GM23338 (cell line): ENCODE data around the gene QRICH2. TPM values are rescaled to one million over a fixed set of nuclear protein-coding genes. Genes with fewer than 3 reads are reported as not detected.

Experiments
- ATAC-seq: fragments of 200-7000 bp; cut with Tn5 transposase; 3 replicates; pipeline ENCODE4 v1.9.1; 2020
- DNase-seq: peaks from one replicate; pipeline ENCODE4 v3.0.0-alpha.2; 2015; ENCODE audit warnings: low spot score
- H2AFZ ChIP-seq: fragments of 200-600 bp; sonication (generic); 2 replicates; pipeline ENCODE4 v1.8.0; 2016; ENCODE audit warnings: antibody characterized with exemption, mild to moderate bottlenecking, moderate library complexity
- H3F3A ChIP-seq: fragments of 200-600 bp; sonication (generic); replicated peaks from 2 replicates; pipeline ENCODE4 v1.8.0; 2017; ENCODE audit warnings: antibody characterized with exemption, mixed run types, low read depth
- H3K27ac ChIP-seq: fragments of 200-600 bp; sonication (generic); 2 replicates; pipeline ENCODE4 v1.6.1; 2016; ENCODE audit warnings: low read depth
- H3K27me3 ChIP-seq: fragments of 200-600 bp; sonication (generic); 2 replicates; pipeline ENCODE4 v1.8.0; 2016; ENCODE audit warnings: mild to moderate bottlenecking, mixed run types, moderate library complexity; ENCODE audit not compliant: insufficient read depth
- H3K36me3 ChIP-seq: fragments of 200-600 bp; sonication (generic); 2 replicates; pipeline ENCODE4 v1.8.0; 2016; ENCODE audit warnings: mild to moderate bottlenecking; ENCODE audit not compliant: insufficient read depth
- H3K4me1 ChIP-seq: fragments of 200-600 bp; sonication (generic); 2 replicates; pipeline ENCODE4 v1.8.0; 2016; ENCODE audit warnings: mild to moderate bottlenecking, moderate library complexity; ENCODE audit not compliant: insufficient read depth
- H3K4me2 ChIP-seq: fragments of 200-600 bp; sonication (generic); 2 replicates; pipeline ENCODE4 v1.7.1; 2017; ENCODE audit warnings: mixed run types
- H3K4me3 ChIP-seq: fragments of 200-600 bp; sonication (generic); 2 replicates; pipeline ENCODE4 v1.6.1; 2016; ENCODE audit warnings: mixed run types
- H3K79me2 ChIP-seq: fragments of 200-600 bp; sonication (generic); replicated peaks from 2 replicates; pipeline ENCODE4 v1.8.0; 2017; ENCODE audit warnings: mild to moderate bottlenecking; ENCODE audit not compliant: insufficient read depth
- H3K9me2 ChIP-seq: fragments of 200-600 bp; sonication (generic); 2 replicates; pipeline ENCODE4 v1.8.0; 2017; ENCODE audit not compliant: insufficient read depth
- H4K20me1 ChIP-seq: fragments of 200-600 bp; sonication (generic); replicated peaks from 2 replicates; pipeline ENCODE4 v1.8.0; 2017; ENCODE audit warnings: mild to moderate bottlenecking; ENCODE audit not compliant: insufficient read depth
- H3K27ac Mint-ChIP-seq: 2 replicates; pipeline ENCODE4 v1.8.0; 2020; ENCODE audit warnings: inconsistent platforms, mild to moderate bottlenecking, moderate library complexity, mixed read lengths
- H3K27me3 Mint-ChIP-seq: 3 replicates; pipeline ENCODE4 v1.8.0; 2022; ENCODE audit warnings: low read depth, mild to moderate bottlenecking, moderate library complexity, mixed read lengths, inconsistent platforms; ENCODE audit not compliant: insufficient read depth, poor library complexity
- H3K36me3 Mint-ChIP-seq: 3 replicates; pipeline ENCODE4 v1.8.0; 2021; ENCODE audit warnings: low read depth, mild to moderate bottlenecking, inconsistent platforms, moderate library complexity, mixed read lengths
- H3K4me1 Mint-ChIP-seq: 3 replicates; pipeline ENCODE4 v1.8.0; 2020; ENCODE audit warnings: mild to moderate bottlenecking, inconsistent platforms, mixed read lengths
- H3K4me3 Mint-ChIP-seq: 3 replicates; pipeline ENCODE4 v1.8.0; 2021; ENCODE audit warnings: moderate library complexity, mild to moderate bottlenecking, inconsistent platforms, mixed read lengths
- H3K9me3 Mint-ChIP-seq: 3 replicates; pipeline ENCODE4 v1.8.0; 2020; ENCODE audit warnings: moderate library complexity, mild to moderate bottlenecking, inconsistent platforms, mixed read lengths
- CREB1 ChIP-seq: fragments of 250-450 bp; sonication (Bioruptor Pico); IDR thresholded peaks from 2 replicates; pipeline ENCODE4 v1.5.0; 2020; ENCODE audit warnings: low read depth, mild to moderate bottlenecking, moderate library complexity
- EZH2 ChIP-seq: fragments of 200-600 bp; sonication (generic); IDR thresholded peaks from one replicate; pipeline ENCODE4 v1.8.0; 2017; ENCODE audit warnings: antibody characterized with exemption, mild to moderate bottlenecking, low read depth; ENCODE audit not compliant: unreplicated experiment
- EZH2phosphoT487 ChIP-seq: fragments of 200-600 bp; sonication (generic); IDR thresholded peaks from one replicate; pipeline ENCODE4 v1.8.1; 2018; ENCODE audit warnings: antibody characterized with exemption; ENCODE audit not compliant: unreplicated experiment
- NANOG ChIP-seq: IDR thresholded peaks from 2 replicates; pipeline ENCODE4 v1.6.1; 2016; ENCODE audit warnings: antibody characterized with exemption, borderline replicate concordance
- STAT1 ChIP-seq: IDR thresholded peaks from one replicate; pipeline ENCODE4 v1.6.1; 2016; ENCODE audit warnings: antibody characterized with exemption; ENCODE audit not compliant: unreplicated experiment
- ZNF331 ChIP-seq: fragments of 250-450 bp; sonication (Bioruptor Pico); IDR thresholded peaks from 2 replicates; pipeline ENCODE4 v1.5.0; 2020; ENCODE audit warnings: low read depth, mild to moderate bottlenecking, moderate library complexity
- polyA plus RNA-seq: library from polyadenylated mRNA; unstranded; fragments of >200 nt; fragmentation: Nextera tagmentation; extraction: Ambion mirVana; gene quantifications from 2 replicates; pipeline ENCODE4 v1.2.1, GENCODE V29; 2016
- total RNA-seq: library from RNA; depleted of rRNA; stranded (reverse); fragments of >200 nt; shearing (Covaris generic); gene quantifications from 2 replicates; pipeline ENCODE4 v1.2.3, GENCODE V29; 2014
- TF ChIP-seq, protein P1 (sequence below): fragments of 250-450 bp; sonication (Bioruptor Pico); IDR thresholded peaks from 2 replicates; pipeline ENCODE4 v1.5.0; 2020; ENCODE audit warnings: mild to moderate bottlenecking, moderate library complexity
- TF ChIP-seq, protein P2 (sequence below): IDR thresholded peaks from 2 replicates; pipeline ENCODE4 v1.6.1; 2016; ENCODE audit warnings: antibody characterized with exemption

QRICH2 gene
- total and polyA plus RNA-seq, 2 experiments from 2014 or later = 2.2 to 3.7 TPM

DNA sequence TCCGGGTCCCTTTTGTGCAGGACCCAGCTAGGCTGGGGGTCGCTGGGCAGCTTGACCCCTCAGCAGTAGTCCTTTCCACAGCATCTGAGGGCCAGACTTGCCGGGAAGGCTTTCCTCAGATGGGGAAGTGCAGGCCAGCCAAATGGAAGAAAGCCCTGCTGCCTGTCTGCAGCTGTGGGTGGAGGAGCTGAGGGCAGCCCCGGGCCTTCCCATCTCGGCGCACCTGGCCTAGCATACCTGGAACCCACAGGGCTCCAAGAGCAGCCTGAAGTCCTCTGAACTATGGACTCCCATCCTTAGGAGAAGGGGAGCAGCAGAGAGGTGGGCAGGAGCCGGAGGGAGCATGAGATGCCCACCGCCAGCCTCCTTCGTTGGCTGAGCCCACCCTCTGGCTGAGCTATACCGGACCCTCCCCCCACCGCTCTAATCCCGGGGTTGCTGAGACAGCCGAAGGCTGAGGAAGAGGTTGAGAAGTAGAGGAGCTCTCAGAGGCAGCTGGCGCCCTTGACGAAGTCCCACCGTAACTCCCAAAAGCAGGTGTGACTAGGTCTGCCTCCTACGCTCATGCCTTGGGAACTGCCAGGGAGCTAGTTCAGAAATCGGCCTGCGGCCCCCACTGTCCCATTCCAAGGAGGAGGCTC, 29.7 kb downstream of the QRICH2 start:
- Histone ChIP-seq H3F3A (no peaks in the 10 kb centered on the region), H3K4me3 (no peak overlapping the region), H3K27me3 (no peaks in the 10 kb centered on the region), H3K4me1 (no peaks in the 10 kb centered on the region), H3K79me2 (no peaks in the 10 kb centered on the region), H4K20me1 (no peaks in the 10 kb centered on the region), H3K4me2 (no peak overlapping the region), H3K27ac (no peak overlapping the region), H3K36me3 (no peaks in the 10 kb centered on the region), H3K9me2 (no peaks in the 10 kb centered on the region), H2AFZ (no peak overlapping the region)
- no peak for ATAC-seq
- TF ChIP-seq, protein P1, sequence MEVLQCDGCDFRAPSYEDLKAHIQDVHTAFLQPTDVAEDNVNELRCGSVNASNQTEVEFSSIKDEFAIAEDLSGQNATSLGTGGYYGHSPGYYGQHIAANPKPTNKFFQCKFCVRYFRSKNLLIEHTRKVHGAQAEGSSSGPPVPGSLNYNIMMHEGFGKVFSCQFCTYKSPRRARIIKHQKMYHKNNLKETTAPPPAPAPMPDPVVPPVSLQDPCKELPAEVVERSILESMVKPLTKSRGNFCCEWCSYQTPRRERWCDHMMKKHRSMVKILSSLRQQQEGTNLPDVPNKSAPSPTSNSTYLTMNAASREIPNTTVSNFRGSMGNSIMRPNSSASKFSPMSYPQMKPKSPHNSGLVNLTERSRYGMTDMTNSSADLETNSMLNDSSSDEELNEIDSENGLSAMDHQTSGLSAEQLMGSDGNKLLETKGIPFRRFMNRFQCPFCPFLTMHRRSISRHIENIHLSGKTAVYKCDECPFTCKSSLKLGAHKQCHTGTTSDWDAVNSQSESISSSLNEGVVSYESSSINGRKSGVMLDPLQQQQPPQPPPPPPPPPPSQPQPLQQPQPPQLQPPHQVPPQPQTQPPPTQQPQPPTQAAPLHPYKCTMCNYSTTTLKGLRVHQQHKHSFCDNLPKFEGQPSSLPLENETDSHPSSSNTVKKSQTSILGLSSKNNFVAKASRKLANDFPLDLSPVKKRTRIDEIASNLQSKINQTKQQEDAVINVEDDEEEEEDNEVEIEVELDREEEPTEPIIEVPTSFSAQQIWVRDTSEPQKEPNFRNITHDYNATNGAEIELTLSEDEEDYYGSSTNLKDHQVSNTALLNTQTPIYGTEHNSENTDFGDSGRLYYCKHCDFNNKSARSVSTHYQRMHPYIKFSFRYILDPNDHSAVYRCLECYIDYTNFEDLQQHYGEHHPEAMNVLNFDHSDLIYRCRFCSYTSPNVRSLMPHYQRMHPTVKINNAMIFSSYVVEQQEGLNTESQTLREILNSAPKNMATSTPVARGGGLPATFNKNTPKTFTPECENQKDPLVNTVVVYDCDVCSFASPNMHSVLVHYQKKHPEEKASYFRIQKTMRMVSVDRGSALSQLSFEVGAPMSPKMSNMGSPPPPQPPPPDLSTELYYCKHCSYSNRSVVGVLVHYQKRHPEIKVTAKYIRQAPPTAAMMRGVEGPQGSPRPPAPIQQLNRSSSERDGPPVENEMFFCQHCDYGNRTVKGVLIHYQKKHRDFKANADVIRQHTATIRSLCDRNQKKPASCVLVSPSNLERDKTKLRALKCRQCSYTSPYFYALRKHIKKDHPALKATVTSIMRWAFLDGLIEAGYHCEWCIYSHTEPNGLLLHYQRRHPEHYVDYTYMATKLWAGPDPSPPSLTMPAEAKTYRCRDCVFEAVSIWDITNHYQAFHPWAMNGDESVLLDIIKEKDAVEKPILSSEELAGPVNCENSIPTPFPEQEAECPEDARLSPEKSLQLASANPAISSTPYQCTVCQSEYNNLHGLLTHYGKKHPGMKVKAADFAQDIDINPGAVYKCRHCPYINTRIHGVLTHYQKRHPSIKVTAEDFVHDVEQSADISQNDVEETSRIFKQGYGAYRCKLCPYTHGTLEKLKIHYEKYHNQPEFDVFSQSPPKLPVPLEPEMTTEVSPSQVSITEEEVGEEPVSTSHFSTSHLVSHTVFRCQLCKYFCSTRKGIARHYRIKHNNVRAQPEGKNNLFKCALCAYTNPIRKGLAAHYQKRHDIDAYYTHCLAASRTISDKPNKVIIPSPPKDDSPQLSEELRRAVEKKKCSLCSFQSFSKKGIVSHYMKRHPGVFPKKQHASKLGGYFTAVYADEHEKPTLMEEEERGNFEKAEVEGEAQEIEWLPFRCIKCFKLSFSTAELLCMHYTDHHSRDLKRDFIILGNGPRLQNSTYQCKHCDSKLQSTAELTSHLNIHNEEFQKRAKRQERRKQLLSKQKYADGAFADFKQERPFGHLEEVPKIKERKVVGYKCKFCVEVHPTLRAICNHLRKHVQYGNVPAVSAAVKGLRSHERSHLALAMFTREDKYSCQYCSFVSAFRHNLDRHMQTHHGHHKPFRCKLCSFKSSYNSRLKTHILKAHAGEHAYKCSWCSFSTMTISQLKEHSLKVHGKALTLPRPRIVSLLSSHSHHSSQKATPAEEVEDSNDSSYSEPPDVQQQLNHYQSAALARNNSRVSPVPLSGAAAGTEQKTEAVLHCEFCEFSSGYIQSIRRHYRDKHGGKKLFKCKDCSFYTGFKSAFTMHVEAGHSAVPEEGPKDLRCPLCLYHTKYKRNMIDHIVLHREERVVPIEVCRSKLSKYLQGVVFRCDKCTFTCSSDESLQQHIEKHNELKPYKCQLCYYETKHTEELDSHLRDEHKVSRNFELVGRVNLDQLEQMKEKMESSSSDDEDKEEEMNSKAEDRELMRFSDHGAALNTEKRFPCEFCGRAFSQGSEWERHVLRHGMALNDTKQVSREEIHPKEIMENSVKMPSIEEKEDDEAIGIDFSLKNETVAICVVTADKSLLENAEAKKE (CRISPR knock-in tag) = no peak
- no peak for TF ChIP-seq EZH2phosphoT487
- no peak for TF ChIP-seq NANOG
- no peak for TF ChIP-seq CREB1 (CRISPR knock-in tag)
- TF ChIP-seq STAT1 = no peak
- no peak for TF ChIP-seq EZH2
- TF ChIP-seq, protein P2, sequence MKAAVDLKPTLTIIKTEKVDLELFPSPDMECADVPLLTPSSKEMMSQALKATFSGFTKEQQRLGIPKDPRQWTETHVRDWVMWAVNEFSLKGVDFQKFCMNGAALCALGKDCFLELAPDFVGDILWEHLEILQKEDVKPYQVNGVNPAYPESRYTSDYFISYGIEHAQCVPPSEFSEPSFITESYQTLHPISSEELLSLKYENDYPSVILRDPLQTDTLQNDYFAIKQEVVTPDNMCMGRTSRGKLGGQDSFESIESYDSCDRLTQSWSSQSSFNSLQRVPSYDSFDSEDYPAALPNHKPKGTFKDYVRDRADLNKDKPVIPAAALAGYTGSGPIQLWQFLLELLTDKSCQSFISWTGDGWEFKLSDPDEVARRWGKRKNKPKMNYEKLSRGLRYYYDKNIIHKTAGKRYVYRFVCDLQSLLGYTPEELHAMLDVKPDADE = no peak
- no peak for TF ChIP-seq ZNF331 (CRISPR knock-in tag)
- Mint-ChIP-seq H3K4me3 (no peak overlapping the region), H3K36me3 (no peaks in the 10 kb centered on the region), H3K27me3 (peaks cover 5% of the 10 kb centered on the region), H3K27ac (no peak overlapping the region), H3K9me3 (no peaks in the 10 kb centered on the region), H3K4me1 (peaks cover 1% of the 10 kb centered on the region; the same call in 1 of the 3 replicates)
- DNase-seq = no peak
